VCaP (cell line): Measurements from ENCODE around the gene SMIM27.
A peak's percentile ranks its signal among the peaks of the same experiment; 100 is the strongest.
"Not testable (repeated sequence)": the region's sequence is repeated elsewhere in the genome, so short reads cannot be mapped to it uniquely, and the experiment has no call there.

Source experiments
- H3K27ac ChIP-seq: fragments of 450-650 bp; 2 replicates; pipeline ENCODE4 v1.5.1; 2017
- TF ChIP-seq, protein P1 (sequence below): fragments of 450-650 bp; conservative IDR thresholded peaks from 2 replicates; pipeline ENCODE4 v1.5.1; 2017; ENCODE audit warnings: mild to moderate bottlenecking, moderate library complexity

The SMIM27 gene

DNA sequence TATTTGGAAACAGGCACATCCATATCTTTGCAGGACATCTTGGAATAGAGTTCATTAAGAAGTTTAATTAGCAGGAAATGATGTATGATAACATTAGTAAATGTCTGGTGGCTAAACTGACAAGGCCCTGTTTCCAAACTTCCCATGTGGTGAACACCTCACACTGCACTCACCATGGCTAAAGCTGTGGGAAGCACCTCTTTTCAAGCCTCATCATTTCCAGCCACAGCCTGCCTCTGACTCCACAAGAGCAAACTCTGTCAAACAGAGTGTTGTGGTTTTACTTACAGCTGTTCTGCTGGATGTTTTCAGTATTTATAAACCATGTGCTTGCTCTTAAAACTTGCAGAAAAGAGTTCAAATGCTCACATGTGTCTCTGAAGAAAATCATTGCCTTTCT, 35.8 kb downstream of the SMIM27 start:
- no peak overlapping the region for H3K27ac ChIP-seq
- TF ChIP-seq, protein P1, sequence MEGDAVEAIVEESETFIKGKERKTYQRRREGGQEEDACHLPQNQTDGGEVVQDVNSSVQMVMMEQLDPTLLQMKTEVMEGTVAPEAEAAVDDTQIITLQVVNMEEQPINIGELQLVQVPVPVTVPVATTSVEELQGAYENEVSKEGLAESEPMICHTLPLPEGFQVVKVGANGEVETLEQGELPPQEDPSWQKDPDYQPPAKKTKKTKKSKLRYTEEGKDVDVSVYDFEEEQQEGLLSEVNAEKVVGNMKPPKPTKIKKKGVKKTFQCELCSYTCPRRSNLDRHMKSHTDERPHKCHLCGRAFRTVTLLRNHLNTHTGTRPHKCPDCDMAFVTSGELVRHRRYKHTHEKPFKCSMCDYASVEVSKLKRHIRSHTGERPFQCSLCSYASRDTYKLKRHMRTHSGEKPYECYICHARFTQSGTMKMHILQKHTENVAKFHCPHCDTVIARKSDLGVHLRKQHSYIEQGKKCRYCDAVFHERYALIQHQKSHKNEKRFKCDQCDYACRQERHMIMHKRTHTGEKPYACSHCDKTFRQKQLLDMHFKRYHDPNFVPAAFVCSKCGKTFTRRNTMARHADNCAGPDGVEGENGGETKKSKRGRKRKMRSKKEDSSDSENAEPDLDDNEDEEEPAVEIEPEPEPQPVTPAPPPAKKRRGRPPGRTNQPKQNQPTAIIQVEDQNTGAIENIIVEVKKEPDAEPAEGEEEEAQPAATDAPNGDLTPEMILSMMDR: no peak

DNA sequence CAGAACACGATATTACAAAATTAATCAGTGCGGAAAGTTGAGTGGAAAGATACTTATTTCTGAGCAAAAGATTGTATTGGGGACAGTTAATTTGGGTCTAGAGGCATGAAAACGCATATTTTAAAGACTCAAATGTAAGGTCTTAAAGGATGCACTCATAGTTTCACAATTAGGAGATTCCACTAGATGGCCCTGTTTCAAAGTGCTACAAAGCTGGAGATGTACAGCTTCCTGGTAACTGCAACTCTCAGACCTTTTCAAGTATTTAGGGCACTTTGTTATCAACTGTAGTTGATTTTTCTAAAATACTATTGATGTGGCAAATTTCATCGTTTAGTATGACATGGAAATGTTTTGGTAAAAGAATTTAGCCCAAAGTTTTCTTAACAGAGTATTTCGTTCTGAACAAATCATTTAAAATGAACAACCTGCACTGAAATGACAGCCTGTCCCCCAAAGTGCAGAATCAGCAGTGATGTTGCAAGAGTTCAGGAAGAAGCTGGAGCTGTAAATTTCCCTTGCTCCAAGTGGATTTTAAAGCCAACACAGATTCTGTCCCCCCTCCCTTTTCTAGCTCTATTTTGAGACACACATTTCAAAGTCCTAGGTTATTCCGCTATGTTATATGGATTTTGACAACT, 37.1 kb downstream of the SMIM27 start:
- TF ChIP-seq, protein P1: peak; percentile 84
- no peak overlapping the region for H3K27ac ChIP-seq

- TF ChIP-seq, protein P1: no peak
Measured at GRCh38 chr9:32590476-32590875, 38.3 kb downstream of the SMIM27 start.

GRCh38 chr9:32590898-32591297, 38.8 kb downstream of the SMIM27 start:
- H3K27ac ChIP-seq: no peak overlapping the region
- TF ChIP-seq, protein P1: no peak

More at GRCh38 chr9:32590476-32590875, 38.3 kb downstream of the SMIM27 start:
- H3K27ac ChIP-seq: no peak overlapping the region

GRCh38 chr9:32596096-32596865, 44.2 kb downstream of the SMIM27 start:
- no peak overlapping the region for H3K27ac ChIP-seq
- TF ChIP-seq, protein P1: no peak

GRCh38 chr9:32596936-32597335, 44.8 kb downstream of the SMIM27 start:
- TF ChIP-seq, protein P1: no peak
- no peak overlapping the region for H3K27ac ChIP-seq

DNA sequence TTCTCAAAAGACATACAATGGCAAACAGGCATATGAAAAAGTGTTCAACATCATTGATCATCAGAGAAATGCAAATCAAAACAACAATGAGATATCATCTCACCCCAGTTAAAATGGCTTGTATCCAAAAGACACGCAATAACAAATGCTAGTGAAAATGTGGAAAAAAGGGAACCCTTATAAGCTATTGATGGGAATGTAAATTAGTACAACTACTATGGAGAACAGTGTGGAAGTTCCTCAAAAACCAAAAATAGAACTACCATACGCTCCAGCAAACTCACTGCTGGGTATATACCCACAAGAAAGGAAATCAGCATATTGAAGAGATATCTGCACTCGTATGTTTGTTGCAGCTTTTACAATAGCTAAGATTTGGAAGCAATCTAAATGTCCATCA, 46.9 kb downstream of the SMIM27 start:
- not testable (repeated sequence) for H3K27ac ChIP-seq
